Measurements from ENCODE around the gene GRK4.

Gene GRK4

GRCh38 chr4:3087115-3087797 is 123.9 kb downstream of the GRK4 start:
- H3K4me3 ChIP-seq (ENCODE audit: insufficient read depth, low read depth, low read length), result no peak overlapping the region
- WGBS, 2 experiments, result 91 to 93% methylated on average over 4 of the region's 4 CpGs
- H3K27me3 ChIP-seq (ENCODE audit: control insufficient read depth, insufficient read depth, low read length, poor library complexity, severe bottlenecking), result no peaks in the 10 kb centered on the region
- H3K36me3 ChIP-seq (ENCODE audit: control insufficient read depth, insufficient read depth, low read length), result peaks cover 18% of the 10 kb centered on the region
- H3K4me1 ChIP-seq (ENCODE audit: control insufficient read depth, insufficient read depth, low read length), result no peaks in the 10 kb centered on the region
- no peak overlapping the region for H3K27ac ChIP-seq (ENCODE audit: insufficient read depth, low read depth, low read length, poor library complexity, severe bottlenecking)
- no peaks in the 10 kb centered on the region for H3K9me3 ChIP-seq (ENCODE audit: control insufficient read depth, low read length)

Data from ectodermal cell (in vitro differentiated cells).